Measurements from ENCODE around the gene MYO1B.

GRCh38 chr2:191220671-191221070 lies 24.5 kb upstream of the MYO1B start:
- no peak for TF ChIP-seq CTCF (conservative IDR thresholded peaks at IDR 0.05; ENCODE audit: low read depth in 2 of 2)
- TF ChIP-seq REST (IDR thresholded peaks at IDR 0.05; ENCODE audit: unreplicated experiment) = no peak
- no peak for TF ChIP-seq POLR2AphosphoS5 (IDR thresholded peaks at IDR 0.05; ENCODE audit: low read depth)
- no peak for TF ChIP-seq ZNF114 (CRISPR knock-in tag; IDR thresholded peaks at IDR 0.05)
- TF ChIP-seq EZH2phosphoT487 (IDR thresholded peaks at IDR 0.05; ENCODE audit: unreplicated experiment) = no peak
- TF ChIP-seq EZH2 (IDR thresholded peaks at IDR 0.05; ENCODE audit: low read depth, unreplicated experiment) = no peak
- TF ChIP-seq JUNB (IDR thresholded peaks at IDR 0.05; ENCODE audit: unreplicated experiment) = no peak
- TF ChIP-seq ZNF331 (CRISPR knock-in tag; IDR thresholded peaks at IDR 0.05; ENCODE audit: low read depth) = no peak
- no peak for TF ChIP-seq NANOG (IDR thresholded peaks at IDR 0.05; ENCODE audit: borderline replicate concordance)
- TF ChIP-seq CREB1 (CRISPR knock-in tag; IDR thresholded peaks at IDR 0.05; ENCODE audit: low read depth) = no peak
- TF ChIP-seq ETS1 (IDR thresholded peaks at IDR 0.05) = no peak
